ENCODE data around the gene ARFGAP1.

The ARFGAP1 gene

GRCh38 chr20:63314566-63315239 lies 42.1 kb downstream of the ARFGAP1 start:
- no peaks in the 10 kb centered on the region for H3K27me3 ChIP-seq
- no peak for TF ChIP-seq Cebpa-rat (IDR thresholded peaks at IDR 0.05)
- H3K9ac ChIP-seq = no peak overlapping the region
- no peak overlapping the region for H3K27ac ChIP-seq
- peaks cover 41% of the 10 kb centered on the region for H3K4me1 ChIP-seq
- no peaks in the 10 kb centered on the region for H3K36me3 ChIP-seq
- H3K9me3 ChIP-seq = no peaks in the 10 kb centered on the region
- H3K4me3 ChIP-seq = no peak overlapping the region
- H4K20me1 ChIP-seq = no peaks in the 10 kb centered on the region
- H3K4me2 ChIP-seq = no peak overlapping the region

GRCh38 chr20:63315240-63315689 lies 42.7 kb downstream of the ARFGAP1 start:
- no peaks in the 10 kb centered on the region for H3K9me3 ChIP-seq
- no peaks in the 10 kb centered on the region for H4K20me1 ChIP-seq
- no peak overlapping the region for H3K9ac ChIP-seq
- H3K4me3 ChIP-seq = no peak overlapping the region
- no peak for TF ChIP-seq Cebpa-rat (IDR thresholded peaks at IDR 0.05)
- H3K4me1 ChIP-seq = peaks cover 39% of the 10 kb centered on the region
- no peak overlapping the region for H3K27ac ChIP-seq
- no peaks in the 10 kb centered on the region for H3K36me3 ChIP-seq
- no peaks in the 10 kb centered on the region for H3K27me3 ChIP-seq
- no peak overlapping the region for H3K4me2 ChIP-seq

GRCh38 chr20:63315731-63316491 lies 43.3 kb downstream of the ARFGAP1 start:
- no peak for TF ChIP-seq Cebpa-rat (IDR thresholded peaks at IDR 0.05)
- no peak overlapping the region for H3K9ac ChIP-seq
- no peaks in the 10 kb centered on the region for H3K27me3 ChIP-seq
- H3K4me1 ChIP-seq = peaks cover 33% of the 10 kb centered on the region
- no peaks in the 10 kb centered on the region for H3K36me3 ChIP-seq
- H3K4me3 ChIP-seq = no peak overlapping the region
- H3K4me2 ChIP-seq = no peak overlapping the region
- H3K27ac ChIP-seq = no peak overlapping the region
- no peaks in the 10 kb centered on the region for H3K9me3 ChIP-seq
- H4K20me1 ChIP-seq = no peaks in the 10 kb centered on the region

- no peaks in the 10 kb centered on the region for H3K9me3 ChIP-seq
- no peaks in the 10 kb centered on the region for H4K20me1 ChIP-seq
- no peaks in the 10 kb centered on the region for H3K27me3 ChIP-seq
- H3K27ac ChIP-seq = no peak overlapping the region
- TF ChIP-seq Cebpa-rat (IDR thresholded peaks at IDR 0.05) = no peak
- no peak overlapping the region for H3K4me2 ChIP-seq
- peaks cover 27% of the 10 kb centered on the region for H3K4me1 ChIP-seq
- H3K9ac ChIP-seq = no peak overlapping the region
- no peaks in the 10 kb centered on the region for H3K36me3 ChIP-seq
- no peak overlapping the region for H3K4me3 ChIP-seq
Measured at GRCh38 chr20:63316502-63316921, 43.9 kb downstream of the ARFGAP1 start.

GRCh38 chr20:63317061-63317460 lies 44.4 kb downstream of the ARFGAP1 start:
- Histone ChIP-seq H3K9ac (no peak overlapping the region), H3K27me3 (no peaks in the 10 kb centered on the region), H3K36me3 (no peaks in the 10 kb centered on the region), H3K4me3 (no peak overlapping the region), H3K9me3 (no peaks in the 10 kb centered on the region), H3K4me1 (peaks cover 21% of the 10 kb centered on the region), H3K4me2 (no peak overlapping the region), H4K20me1 (no peaks in the 10 kb centered on the region), H3K27ac (no peak overlapping the region)
- no peak for TF ChIP-seq Cebpa-rat (IDR thresholded peaks at IDR 0.05)

- H3K9ac ChIP-seq = no peak overlapping the region
- H3K4me2 ChIP-seq = no peak overlapping the region
- no peaks in the 10 kb centered on the region for H3K9me3 ChIP-seq
- H3K4me3 ChIP-seq = no peak overlapping the region
- no peak overlapping the region for H3K27ac ChIP-seq
- H3K4me1 ChIP-seq = peaks cover 14% of the 10 kb centered on the region
- no peak for TF ChIP-seq Cebpa-rat (IDR thresholded peaks at IDR 0.05)
- no peaks in the 10 kb centered on the region for H3K27me3 ChIP-seq
- no peaks in the 10 kb centered on the region for H4K20me1 ChIP-seq
- H3K36me3 ChIP-seq = no peaks in the 10 kb centered on the region
Measured at GRCh38 chr20:63317601-63318291, 45.1 kb downstream of the ARFGAP1 start.

- no peak overlapping the region for H3K4me2 ChIP-seq
- TF ChIP-seq Cebpa-rat (IDR thresholded peaks at IDR 0.05) = no peak
- H3K27ac ChIP-seq = no peak overlapping the region
- no peaks in the 10 kb centered on the region for H3K36me3 ChIP-seq
- peaks cover 6% of the 10 kb centered on the region; the same call in 1 of the 2 replicates for H3K4me1 ChIP-seq
- H3K4me3 ChIP-seq = no peak overlapping the region
- H4K20me1 ChIP-seq = no peaks in the 10 kb centered on the region
- no peaks in the 10 kb centered on the region for H3K27me3 ChIP-seq
- H3K9ac ChIP-seq = no peak overlapping the region
- no peaks in the 10 kb centered on the region for H3K9me3 ChIP-seq
Measured at GRCh38 chr20:63318391-63319163, 46.0 kb downstream of the ARFGAP1 start.

GRCh38 chr20:63319164-63320040 lies 46.8 kb downstream of the ARFGAP1 start:
- no peaks in the 10 kb centered on the region for H3K4me1 ChIP-seq
- H3K4me3 ChIP-seq = no peak overlapping the region
- no peaks in the 10 kb centered on the region for H3K27me3 ChIP-seq
- H3K36me3 ChIP-seq = no peaks in the 10 kb centered on the region
- H3K9ac ChIP-seq = no peak overlapping the region
- H3K4me2 ChIP-seq = no peak overlapping the region
- no peak overlapping the region for H3K27ac ChIP-seq
- H3K9me3 ChIP-seq = no peaks in the 10 kb centered on the region
- no peaks in the 10 kb centered on the region for H4K20me1 ChIP-seq
- no peak for TF ChIP-seq Cebpa-rat (IDR thresholded peaks at IDR 0.05)
